Body of pancreas (tissue), 4 donors: Measurements from ENCODE around the gene MASP1.

Experiments
- POLR2A ChIP-seq, 3 donors: fragments of 450-650 bp; IDR thresholded peaks; one replicate each; pipeline ENCODE4 v1.6.1; 2016; ENCODE audit warnings: antibody characterized with exemption in 3 of 3, mild to moderate bottlenecking in 2 of 3
- TF ChIP-seq, protein P1 (sequence below), 7 experiments: fragments of 450-650 bp in 4 of 7; fragments of 200-600 bp in 3 of 7; sonication (generic) in 3 of 7; IDR thresholded peaks; one replicate each; pipeline ENCODE4 v1.5.1; 2016 to 2019; ENCODE audit warnings: antibody characterized with exemption in 7 of 7

DNA sequence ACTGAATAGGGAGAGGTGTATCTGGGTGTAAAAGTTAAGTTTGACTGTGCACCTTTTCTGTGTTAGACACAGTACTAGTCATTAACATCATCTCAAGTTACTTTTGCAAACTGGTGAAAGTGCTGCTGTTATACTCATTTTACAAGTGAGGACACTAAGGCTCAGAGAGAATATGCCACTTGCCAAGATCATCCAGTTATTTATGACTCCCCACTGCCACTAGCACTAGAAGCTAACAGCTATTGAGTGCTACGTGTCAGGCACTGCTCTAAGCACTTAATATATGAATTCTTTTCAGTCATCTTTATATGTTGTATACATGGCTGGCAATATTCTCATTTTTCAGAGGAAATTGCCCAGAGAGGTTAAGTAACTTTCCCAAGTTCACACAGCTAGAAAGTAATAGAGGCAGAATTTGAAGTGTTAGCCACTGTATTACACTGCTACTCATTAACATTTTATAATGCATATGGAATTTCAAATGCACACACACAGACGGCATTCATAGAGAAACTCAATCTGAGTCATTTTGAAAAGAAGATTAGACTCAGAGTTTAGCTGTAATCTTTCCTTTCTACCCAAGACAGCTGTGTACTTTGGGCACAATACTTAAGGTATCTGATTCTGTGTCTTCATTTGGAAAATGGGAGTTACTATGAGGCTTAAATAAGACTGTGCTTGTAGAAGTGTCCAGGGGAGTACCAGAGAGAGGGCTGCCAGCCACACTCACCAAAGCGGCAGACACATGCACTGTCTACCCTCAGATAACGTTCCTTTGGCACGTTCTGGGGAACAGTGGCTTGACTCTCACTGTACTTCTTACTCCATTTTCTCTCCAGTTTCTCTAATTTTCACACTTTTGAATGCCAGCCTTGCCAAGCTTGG lies 1.3 kb upstream of the MASP1 start:
- no peak for TF ChIP-seq POLR2A (IDR thresholded peaks at IDR 0.05)
- TF ChIP-seq, protein P1, sequence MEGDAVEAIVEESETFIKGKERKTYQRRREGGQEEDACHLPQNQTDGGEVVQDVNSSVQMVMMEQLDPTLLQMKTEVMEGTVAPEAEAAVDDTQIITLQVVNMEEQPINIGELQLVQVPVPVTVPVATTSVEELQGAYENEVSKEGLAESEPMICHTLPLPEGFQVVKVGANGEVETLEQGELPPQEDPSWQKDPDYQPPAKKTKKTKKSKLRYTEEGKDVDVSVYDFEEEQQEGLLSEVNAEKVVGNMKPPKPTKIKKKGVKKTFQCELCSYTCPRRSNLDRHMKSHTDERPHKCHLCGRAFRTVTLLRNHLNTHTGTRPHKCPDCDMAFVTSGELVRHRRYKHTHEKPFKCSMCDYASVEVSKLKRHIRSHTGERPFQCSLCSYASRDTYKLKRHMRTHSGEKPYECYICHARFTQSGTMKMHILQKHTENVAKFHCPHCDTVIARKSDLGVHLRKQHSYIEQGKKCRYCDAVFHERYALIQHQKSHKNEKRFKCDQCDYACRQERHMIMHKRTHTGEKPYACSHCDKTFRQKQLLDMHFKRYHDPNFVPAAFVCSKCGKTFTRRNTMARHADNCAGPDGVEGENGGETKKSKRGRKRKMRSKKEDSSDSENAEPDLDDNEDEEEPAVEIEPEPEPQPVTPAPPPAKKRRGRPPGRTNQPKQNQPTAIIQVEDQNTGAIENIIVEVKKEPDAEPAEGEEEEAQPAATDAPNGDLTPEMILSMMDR (IDR thresholded peaks at IDR 0.05) = no peak
